ENCODE data around the gene MXD3. TPM values are rescaled to one million over a fixed set of nuclear protein-coding genes. Genes with fewer than 3 reads are reported as not detected.

The MXD3 gene
- total and polyA plus RNA-seq, 10 of the 15 experiments (the other 5 are each of a cell fraction or from before 2014, with no cell fraction given) = 0.24 to 29.8 (median 13.5) TPM

- ChIA-PET CTCF (interaction anchor here (0.9 to 3.6 kb wide), 12 partner anchors 8 to 231 kb away, joined by 3 to 35 read pairs (median 4); partner anchors contain the start of gene RGS14), SMC1A (ENCODE audit: uncharacterized antibody, unreplicated experiment) (interaction anchor here (0.7 to 2.0 kb wide), 7 partner anchors 9 to 188 kb away, joined by 3 to 10 read pairs (median 3); partner anchors contain the start of gene MXD3), RAD21 (ENCODE audit: unreplicated experiment) (interaction anchor here (1.0 to 2.3 kb wide), 9 partner anchors 9 to 190 kb away, joined by 3 to 12 read pairs (median 4); no protein-coding TSS in a partner anchor), POLR2A (interaction anchor here (0.5 to 2.2 kb wide), 12 partner anchors 11 to 257 kb away, joined by 3 to 11 read pairs (median 4); partner anchors contain the start of genes NSD1 and RGS14)
- Histone ChIP-seq H3K79me2 (ENCODE audit: control insufficient read depth, insufficient read depth, low read length) (peaks cover 48% of the 10 kb centered on the region), H3K9me3 (replicated peaks; ENCODE audit: control insufficient read depth, insufficient read depth, low read length) (no peaks in the 10 kb centered on the region), H3K9ac (ENCODE audit: control insufficient read depth, insufficient read depth, low read length) (peak overlapping the region; percentile 72), H2AFZ (ENCODE audit: control insufficient read depth, low read depth, low read length) (no peak overlapping the region), H3K4me3 (peak overlapping the region; percentile 75; the same call in 1 of the 2 replicates), H3K27ac (ENCODE audit: control insufficient read depth, insufficient read depth) (peak overlapping the region; percentile 83), H3K4me1 (ENCODE audit: control insufficient read depth, insufficient read depth, low read length) (peaks cover 42% of the 10 kb centered on the region), H3K4me2 (ENCODE audit: control insufficient read depth, insufficient read depth) (peak overlapping the region; percentile 78), H4K20me1 (ENCODE audit: control insufficient read depth, insufficient read depth) (no peaks in the 10 kb centered on the region), H3K27me3 (replicated peaks in 1 of 2; ENCODE audit: control insufficient read depth in 2 of 2, insufficient read depth in 2 of 2, low read length in 1 of 2) (no peaks in the 10 kb centered on the region), H3K36me3 (ENCODE audit: control insufficient read depth in 2 of 2, insufficient read depth in 2 of 2, low read length in 1 of 2) (peaks cover 3 to 19% of the 10 kb centered on the region in 2 experiments)
- intact Hi-C loops (cut with micrococcal nuclease; ENCODE audit: unreplicated experiment) = loop anchor here (5.0 to 10.0 kb wide), 3 partner anchors 164 to 293 kb away; partner anchors contain the start of gene TMED9
- no peak for FAIRE-seq
- DNase-seq (ENCODE audit: low read depth, low spot score) = no peak
- in situ Hi-C loops (cut with MboI) = no loop called here
- ATAC-seq = peak; percentile 19
- 61% methylated on average over 7 of the region's 7 CpGs for WGBS (ENCODE audit: insufficient coverage, insufficient replicate concordance, low lambda C conversion rate, missing lambda C conversion rate)
- BruUV-seq (replicated peaks) = no TSS peak
- TF ChIP-seq IRF3 (IDR thresholded peaks at IDR 0.05) (no peak), PAX5 (IDR thresholded peaks at IDR 0.05; ENCODE audit: borderline replicate concordance, low read depth, low read length) (no peak), IKZF2 (IDR thresholded peaks at IDR 0.05) (no peak), BHLHE40 (IDR thresholded peaks at IDR 0.05; ENCODE audit: borderline replicate concordance in 1 of 2, low read depth in 2 of 2, low read length in 1 of 2) (no peak), ZBTB4 (CRISPR knock-in tag; IDR thresholded peaks at IDR 0.05) (no peak), MYB (IDR thresholded peaks at IDR 0.05; ENCODE audit: borderline replicate concordance, low read depth, low read length) (no peak), POLR2AphosphoS2 (IDR thresholded peaks at IDR 0.05; ENCODE audit: low read depth, low read length) (no peak), ZNF24 (IDR thresholded peaks at IDR 0.05) (no peak), ELK1 (IDR thresholded peaks at IDR 0.05; ENCODE audit: low read depth, low read length) (no peak), RELB (IDR thresholded peaks at IDR 0.05; ENCODE audit: low read depth) (no peak), USF2 (IDR thresholded peaks at IDR 0.05; ENCODE audit: borderline replicate concordance, low read depth, low read length) (no peak), POU2F2 (IDR thresholded peaks at IDR 0.05; ENCODE audit: borderline replicate concordance, low read depth, low read length) (0 out of 3 replicates have a peak, but pooled peaks have one; percentile 9)
These were observed 10.1 kb downstream of the MXD3 start for GRCh38 chr5:177301503-177302165.

Data from GM12878 (cell line).